SK-N-MC (cell line): ENCODE results near the gene MGAT4B.
"Not testable (repeated sequence)": the region's sequence is repeated elsewhere in the genome, so short reads cannot be mapped to it uniquely, and the experiment has no call there.

Experiments used
- DNase-seq: peaks from one replicate; pipeline ENCODE4 v3.0.0-alpha.2; 2011; ENCODE audit warnings: low read depth, low spot score
- H3K27ac ChIP-seq: fragments of 200-600 bp; sonication (generic); 2 replicates; pipeline ENCODE4 v1.5.1; 2016; ENCODE audit warnings: mixed run types
- H3K36me3 ChIP-seq: fragments of 200-600 bp; sonication (generic); 2 replicates; pipeline ENCODE4 v1.6.1; 2017; ENCODE audit warnings: antibody characterized with exemption, low read length, mixed read lengths; ENCODE audit not compliant: insufficient read depth
- H3K4me3 ChIP-seq: fragments of 200-600 bp; sonication (generic); 2 replicates; pipeline ENCODE4 v1.5.1; 2016
- H3K9ac ChIP-seq: fragments of 200-600 bp; sonication (generic); 2 replicates; pipeline ENCODE4 v1.8.0; 2017; ENCODE audit warnings: mixed run types, mixed read lengths; ENCODE audit not compliant: insufficient read length
- H3K9me3 ChIP-seq: fragments of 200-600 bp; sonication (generic); 2 replicates; pipeline ENCODE4 v1.6.1; 2017; ENCODE audit warnings: low read depth, mild to moderate bottlenecking, antibody characterized with exemption, low read length, moderate library complexity, mixed read lengths
- EZH2 ChIP-seq: fragments of 200-600 bp; sonication (generic); IDR thresholded peaks from one replicate; pipeline ENCODE4 v1.6.1; 2017; ENCODE audit warnings: antibody characterized with exemption
- FOXP2 ChIP-seq: optimal IDR thresholded peaks from 2 replicates; pipeline ENCODE3; 2011; ENCODE audit warnings: mild to moderate bottlenecking, moderate library complexity; ENCODE audit not compliant: insufficient read depth; ENCODE audit errors: extremely low read length, control extremely low read depth
- POLR2AphosphoS5 ChIP-seq: IDR thresholded peaks from 2 replicates; pipeline ENCODE4 v1.6.1; 2012; ENCODE audit warnings: mild to moderate bottlenecking, low read depth, low read length, borderline replicate concordance

MGAT4B gene

DNA sequence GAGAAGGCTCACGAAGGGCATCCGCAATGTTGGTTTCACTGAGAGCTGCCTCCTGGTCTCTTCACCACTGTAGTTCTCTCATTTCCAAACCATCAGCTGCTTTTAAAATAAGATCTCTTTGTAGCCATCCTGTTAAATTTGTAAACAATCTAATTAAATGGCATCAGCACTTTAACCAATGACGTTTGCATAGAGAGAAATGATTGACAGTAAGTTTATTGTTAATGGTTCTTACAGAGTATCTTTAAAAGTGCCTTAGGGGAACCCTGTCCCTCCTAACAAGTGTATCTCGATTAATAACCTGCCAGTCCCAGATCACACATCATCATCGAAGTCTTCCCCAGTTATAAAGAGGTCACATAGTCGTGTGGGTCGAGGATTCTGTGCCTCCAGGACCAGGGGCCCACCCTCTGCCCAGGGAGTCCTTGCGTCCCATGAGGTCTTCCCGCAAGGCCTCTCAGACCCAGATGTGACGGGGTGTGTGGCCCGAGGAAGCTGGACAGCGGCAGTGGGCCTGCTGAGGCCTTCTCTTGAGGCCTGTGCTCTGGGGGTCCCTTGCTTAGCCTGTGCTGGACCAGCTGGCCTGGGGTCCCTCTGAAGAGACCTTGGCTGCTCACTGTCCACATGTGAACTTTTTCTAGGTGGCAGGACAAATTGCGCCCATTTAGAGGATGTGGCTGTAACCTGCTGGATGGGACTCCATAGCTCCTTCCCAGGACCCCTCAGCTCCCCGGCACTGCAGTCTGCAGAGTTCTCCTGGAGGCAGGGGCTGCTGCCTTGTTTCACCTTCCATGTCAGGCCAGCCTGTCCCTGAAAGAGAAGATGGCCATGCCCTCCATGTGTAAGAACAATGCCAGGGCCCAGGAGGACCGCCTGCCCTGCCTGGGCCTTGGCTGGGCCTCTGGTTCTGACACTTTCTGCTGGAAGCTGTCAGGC lies 30.7 kb upstream of the MGAT4B start:
- Histone ChIP-seq H3K4me3 (no peak overlapping the region), H3K27ac (no peak overlapping the region), H3K9ac (no peak overlapping the region), H3K36me3 (peaks cover 47% of the 10 kb centered on the region), H3K9me3 (no peaks in the 10 kb centered on the region)
- no peak for DNase-seq
- TF ChIP-seq EZH2 (no peak), POLR2AphosphoS5 (no peak), FOXP2 (no peak)

DNA sequence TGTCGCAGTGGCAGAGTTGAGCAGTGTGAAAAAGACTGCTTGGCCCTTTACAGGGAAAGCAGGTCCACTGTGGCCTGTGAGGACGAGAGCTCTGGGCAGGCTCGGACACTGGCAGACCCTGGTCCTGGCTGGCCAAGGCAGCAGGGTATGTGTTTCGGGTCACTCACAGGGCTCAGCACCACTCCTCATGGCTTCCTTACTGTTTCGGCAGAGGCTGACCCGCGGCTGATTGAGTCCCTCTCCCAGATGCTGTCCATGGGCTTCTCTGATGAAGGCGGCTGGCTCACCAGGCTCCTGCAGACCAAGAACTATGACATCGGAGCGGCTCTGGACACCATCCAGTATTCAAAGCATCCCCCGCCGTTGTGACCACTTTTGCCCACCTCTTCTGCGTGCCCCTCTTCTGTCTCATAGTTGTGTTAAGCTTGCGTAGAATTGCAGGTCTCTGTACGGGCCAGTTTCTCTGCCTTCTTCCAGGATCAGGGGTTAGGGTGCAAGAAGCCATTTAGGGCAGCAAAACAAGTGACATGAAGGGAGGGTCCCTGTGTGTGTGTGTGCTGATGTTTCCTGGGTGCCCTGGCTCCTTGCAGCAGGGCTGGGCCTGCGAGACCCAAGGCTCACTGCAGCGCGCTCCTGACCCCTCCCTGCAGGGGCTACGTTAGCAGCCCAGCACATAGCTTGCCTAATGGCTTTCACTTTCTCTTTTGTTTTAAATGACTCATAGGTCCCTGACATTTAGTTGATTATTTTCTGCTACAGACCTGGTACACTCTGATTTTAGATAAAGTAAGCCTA lies 29.8 kb upstream of the MGAT4B start:
- Histone ChIP-seq H3K27ac (no peak overlapping the region), H3K4me3 (no peak overlapping the region), H3K9me3 (no peaks in the 10 kb centered on the region), H3K36me3 (peaks cover 47% of the 10 kb centered on the region), H3K9ac (no peak overlapping the region)
- no peak for DNase-seq
- TF ChIP-seq POLR2AphosphoS5 (no peak; the same call in 1 of the 2 replicates), FOXP2 (no peak), EZH2 (no peak)

DNA sequence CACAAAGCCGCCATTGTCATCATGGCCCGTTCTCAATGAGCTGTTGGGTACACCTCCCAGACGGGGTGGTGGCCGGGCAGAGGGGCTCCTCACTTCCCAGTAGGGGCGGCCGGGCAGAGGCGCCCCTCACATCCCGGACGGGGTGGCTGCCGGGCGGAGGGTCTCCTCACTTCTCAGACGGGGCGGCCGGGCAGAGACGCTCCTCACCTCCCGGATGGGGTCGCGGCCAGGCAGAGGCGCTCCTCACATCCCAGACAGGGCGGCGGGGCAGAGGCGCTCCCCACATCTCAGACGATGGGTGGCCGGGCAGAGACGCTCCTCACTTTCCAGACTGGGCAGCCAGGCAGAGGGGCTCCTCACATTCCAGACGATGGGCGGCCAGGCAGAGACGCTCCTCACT lies 28.2 kb upstream of the MGAT4B start:
- not testable (repeated sequence) for H3K9me3 ChIP-seq, H3K4me3 ChIP-seq, H3K9ac ChIP-seq, H3K27ac ChIP-seq, DNase-seq
- peaks cover 58% of the 10 kb centered on the region for H3K36me3 ChIP-seq

DNA sequence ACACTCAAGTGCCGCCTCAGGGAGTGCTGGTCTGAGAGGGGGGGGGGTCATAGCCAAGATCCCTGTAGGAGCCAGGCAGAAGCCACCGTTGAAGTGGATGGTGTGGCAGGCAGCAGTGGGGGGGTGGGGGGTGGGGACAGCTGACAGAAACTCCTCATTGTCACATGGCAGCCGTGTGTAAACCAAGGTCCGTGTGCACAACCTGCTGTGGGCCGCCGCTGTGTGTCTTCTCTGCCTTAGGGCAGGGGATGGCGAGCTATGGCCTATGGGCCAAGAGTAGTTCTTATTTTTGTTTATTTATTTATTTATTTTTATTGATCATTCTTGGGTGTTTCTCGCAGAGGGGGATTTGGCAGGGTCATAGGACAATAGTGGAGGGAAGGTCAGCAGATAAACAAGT lies 27.5 kb upstream of the MGAT4B start:
- H3K36me3 ChIP-seq: peaks cover 61% of the 10 kb centered on the region
- no peak for DNase-seq
- H3K9ac ChIP-seq: no peak overlapping the region
- H3K27ac ChIP-seq: no peak overlapping the region
- H3K4me3 ChIP-seq: no peak overlapping the region
- TF ChIP-seq EZH2 (no peak), POLR2AphosphoS5 (no peak), FOXP2 (no peak)
- H3K9me3 ChIP-seq: no peaks in the 10 kb centered on the region

DNA sequence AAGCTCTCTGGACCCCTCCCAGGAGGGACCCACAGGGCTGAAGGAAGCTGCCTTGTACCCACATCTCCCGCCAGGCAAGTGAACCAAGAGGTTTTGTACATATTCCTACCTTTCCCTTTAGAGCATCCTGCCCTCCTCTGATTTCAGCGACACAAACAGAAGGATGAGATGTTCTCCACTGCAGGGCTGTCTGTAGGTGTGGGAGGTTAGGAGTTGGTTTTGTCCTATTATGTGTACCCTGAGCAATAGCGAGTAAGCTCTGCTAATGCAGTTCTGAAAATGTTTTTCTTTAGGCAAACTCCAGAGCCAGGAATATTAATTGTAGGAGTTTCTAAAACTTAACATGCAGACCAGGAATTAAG lies 27.0 kb upstream of the MGAT4B start:
- Histone ChIP-seq H3K9ac (no peak overlapping the region), H3K9me3 (no peaks in the 10 kb centered on the region), H3K4me3 (no peak overlapping the region), H3K36me3 (peaks cover 65% of the 10 kb centered on the region), H3K27ac (no peak overlapping the region)
- DNase-seq: no peak
- TF ChIP-seq POLR2AphosphoS5: no peak

DNA sequence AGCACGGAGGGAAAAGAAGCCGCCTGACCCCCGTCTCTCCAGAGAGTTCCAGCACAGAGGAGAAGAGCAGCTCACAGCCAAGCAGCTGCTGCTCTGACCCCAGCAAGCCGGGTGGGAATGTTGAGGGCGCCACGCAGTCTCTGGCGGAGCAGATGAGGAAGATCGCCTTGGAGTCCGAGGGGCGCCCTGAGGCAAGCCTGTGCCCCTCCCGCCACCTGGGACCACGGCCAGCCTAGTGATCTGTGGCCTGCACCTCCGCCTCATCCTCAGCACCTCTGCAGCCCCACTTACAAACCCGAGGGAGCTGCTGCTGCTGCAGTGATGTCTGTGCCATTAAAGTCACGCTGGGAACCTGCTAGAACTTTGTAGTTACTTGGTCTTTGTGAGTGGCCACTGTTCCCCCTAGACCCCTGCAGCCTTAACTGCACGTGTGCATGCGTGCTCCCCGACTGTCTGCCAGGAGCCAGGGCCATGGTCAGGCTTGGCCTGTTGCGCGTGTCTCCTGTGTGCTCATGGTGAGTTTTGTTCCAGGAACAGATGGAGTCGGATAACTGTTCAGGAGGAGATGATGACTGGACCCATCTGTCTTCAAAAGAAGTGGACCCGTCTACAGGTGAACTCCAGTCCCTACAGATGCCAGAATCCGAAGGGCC lies 26.5 kb upstream of the MGAT4B start:
- no peak for TF ChIP-seq FOXP2
- no peak for TF ChIP-seq POLR2AphosphoS5
- TF ChIP-seq EZH2: no peak
- H3K27ac ChIP-seq: no peak overlapping the region
- H3K4me3 ChIP-seq: no peak overlapping the region
- no peak overlapping the region for H3K9ac ChIP-seq
- DNase-seq: no peak
- peaks cover 62% of the 10 kb centered on the region for H3K36me3 ChIP-seq
- H3K9me3 ChIP-seq: no peaks in the 10 kb centered on the region

DNA sequence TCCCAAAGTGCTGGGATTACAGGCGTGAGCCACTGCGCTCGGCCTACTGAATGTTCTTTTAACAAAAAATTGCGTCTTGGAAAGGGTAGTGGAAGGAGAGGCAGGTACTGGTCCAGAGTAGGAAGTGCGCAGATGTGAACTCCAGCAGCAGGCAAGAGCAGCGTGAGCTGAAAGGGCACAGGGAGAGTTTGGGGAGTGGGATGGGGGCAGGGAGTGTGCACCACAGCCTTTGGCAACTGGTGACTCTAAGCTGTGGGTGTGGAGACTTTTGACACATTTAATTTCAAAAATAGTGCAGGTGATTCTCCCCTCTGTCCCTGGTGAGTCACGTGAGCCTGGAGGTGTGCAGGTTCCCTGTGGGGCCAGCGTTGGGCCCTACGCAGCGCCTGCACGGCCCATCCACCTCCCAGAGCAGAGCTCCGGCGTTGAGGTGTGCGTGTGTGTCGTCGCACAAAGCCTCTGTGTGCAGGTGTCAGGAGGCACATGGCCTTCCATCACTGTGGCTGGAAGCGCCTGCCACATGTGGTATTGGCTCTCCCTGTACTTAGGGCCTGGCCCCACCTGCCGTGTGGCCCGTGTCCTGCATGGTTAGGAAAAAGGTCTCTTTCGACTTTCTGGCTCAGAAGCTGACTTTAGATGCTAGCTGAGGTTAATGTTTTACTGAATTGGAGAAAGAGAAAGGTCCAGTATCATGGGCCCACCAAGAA lies 25.5 kb upstream of the MGAT4B start:
- Histone ChIP-seq H3K36me3 (peaks cover 57% of the 10 kb centered on the region), H3K27ac (no peak overlapping the region), H3K9me3 (no peaks in the 10 kb centered on the region), H3K9ac (no peak overlapping the region), H3K4me3 (no peak overlapping the region)
- DNase-seq: no peak
- TF ChIP-seq POLR2AphosphoS5: no peak
- TF ChIP-seq FOXP2: no peak
- no peak for TF ChIP-seq EZH2
